Bronchial epithelial cell (primary cell): ENCODE data around the gene SYNGR1. TPM values are rescaled to one million over a fixed set of nuclear protein-coding genes. Genes with fewer than 3 reads are reported as not detected.
A peak's percentile ranks its signal among the peaks of the same experiment; 100 is the strongest.
"Not testable (repeated sequence)": the region's sequence is repeated elsewhere in the genome, so short reads cannot be mapped to it uniquely, and the experiment has no call there.

Source experiments
- DNase-seq: peaks from one replicate; pipeline ENCODE4 v3.0.0-alpha.2; 2010; ENCODE audit warnings: low read depth
- FAIRE-seq: peaks from 2 replicates; lab custom pipeline; 2011; peaks lifted over from hg19 to GRCh38; lab: Jason Lieb, UNC
- H3K27me3 ChIP-seq: 2 replicates; pipeline ENCODE4 v1.5.1; 2011; ENCODE audit warnings: low read length; ENCODE audit not compliant: control insufficient read depth, insufficient read depth
- H3K36me3 ChIP-seq: 2 replicates; pipeline ENCODE4 v1.5.1; 2011; ENCODE audit warnings: low read length; ENCODE audit not compliant: control insufficient read depth, insufficient read depth
- H3K4me3 ChIP-seq: 2 replicates; pipeline ENCODE4 v1.5.1; 2011; ENCODE audit warnings: mild to moderate bottlenecking, low read depth, low read length, control low read depth
- CTCF ChIP-seq: IDR thresholded peaks from 2 replicates; pipeline ENCODE4 v1.5.1; 2011; ENCODE audit warnings: mild to moderate bottlenecking, moderate library complexity, low read length, control low read depth, inconsistent platforms; ENCODE audit not compliant: insufficient read depth, severe bottlenecking
- total RNA-seq: library from RNA; depleted of rRNA; stranded (reverse); fragments of >200 nt; gene quantifications from 2 replicates; pipeline ENCODE4 v1.2.1, GENCODE V29; 2014

The SYNGR1 gene
- total RNA-seq, 1 donor from 2014 or later = 0.26 TPM

- Histone ChIP-seq H3K27me3 (no peaks in the 10 kb centered on the region), H3K4me3 (no peak overlapping the region), H3K36me3 (no peaks in the 10 kb centered on the region)
- no peak for FAIRE-seq
- TF ChIP-seq CTCF = no peak
- DNase-seq = no peak
These were observed 17.2 kb upstream of the SYNGR1 start for GRCh38 chr22:39332441-39333064.

- H3K27me3 ChIP-seq = no peaks in the 10 kb centered on the region
- no peak for FAIRE-seq
- DNase-seq = no peak
- no peaks in the 10 kb centered on the region for H3K36me3 ChIP-seq
- no peak overlapping the region for H3K4me3 ChIP-seq
- TF ChIP-seq CTCF = no peak
These were observed 13.4 kb upstream of the SYNGR1 start for GRCh38 chr22:39336411-39336810.

GRCh38 chr22:39339775-39340174 is 10.0 kb upstream of the SYNGR1 start:
- not testable (repeated sequence) for FAIRE-seq, H3K27me3 ChIP-seq, DNase-seq, H3K4me3 ChIP-seq, H3K36me3 ChIP-seq

GRCh38 chr22:39341179-39341578 is 8.6 kb upstream of the SYNGR1 start:
- DNase-seq = no peak
- Histone ChIP-seq H3K36me3 (no peaks in the 10 kb centered on the region), H3K4me3 (no peak overlapping the region), H3K27me3 (peaks cover 2% of the 10 kb centered on the region)
- no peak for TF ChIP-seq CTCF
- no peak for FAIRE-seq

- Histone ChIP-seq H3K4me3 (no peak overlapping the region), H3K36me3 (no peaks in the 10 kb centered on the region), H3K27me3 (peaks cover 2% of the 10 kb centered on the region)
- FAIRE-seq = peak; percentile 83
- peak; percentile 48 for DNase-seq
- TF ChIP-seq CTCF = peak; percentile 91
These were observed 6.3 kb upstream of the SYNGR1 start for GRCh38 chr22:39343259-39344045.

GRCh38 chr22:39344046-39344390 is 5.8 kb upstream of the SYNGR1 start:
- H3K4me3 ChIP-seq = no peak overlapping the region
- no peak for TF ChIP-seq CTCF
- H3K27me3 ChIP-seq = peaks cover 2% of the 10 kb centered on the region
- FAIRE-seq (no peak), DNase-seq (no peak)
- H3K36me3 ChIP-seq = no peaks in the 10 kb centered on the region
